NCI-H2107 (cell line): ENCODE results near the gene SOBP.

Source experiments
- DNase-seq: peaks from one replicate; lab custom pipeline; 2025; lab: John Stamatoyannopoulos, UW

Gene SOBP

GRCh38 chr6:107523794-107524193 lies 33.9 kb downstream of the SOBP start:
- DNase-seq, result no peak

GRCh38 chr6:107524626-107525025 lies 34.7 kb downstream of the SOBP start:
- DNase-seq, result no peak

GRCh38 chr6:107531868-107532267 lies 42.0 kb downstream of the SOBP start:
- no peak for DNase-seq

- no peak for DNase-seq
Measured at GRCh38 chr6:107532706-107533105, 42.8 kb downstream of the SOBP start.

GRCh38 chr6:107533415-107534059 lies 43.6 kb downstream of the SOBP start:
- DNase-seq, result no peak

- no peak for DNase-seq
Measured at GRCh38 chr6:107534571-107535141, 44.7 kb downstream of the SOBP start.

GRCh38 chr6:107535626-107536025 lies 45.7 kb downstream of the SOBP start:
- no peak for DNase-seq

- no peak for DNase-seq
Measured at GRCh38 chr6:107536180-107536961, 46.5 kb downstream of the SOBP start.

- no peak for DNase-seq
Measured at GRCh38 chr6:107537559-107537958, 47.6 kb downstream of the SOBP start.

GRCh38 chr6:107538856-107539387 lies 49.0 kb downstream of the SOBP start:
- DNase-seq, result no peak

GRCh38 chr6:107539409-107539808 lies 49.5 kb downstream of the SOBP start:
- no peak for DNase-seq

GRCh38 chr6:107539849-107540464 lies 50.0 kb downstream of the SOBP start:
- no peak for DNase-seq

- no peak for DNase-seq
Measured at GRCh38 chr6:107540465-107540857, 50.5 kb downstream of the SOBP start.

GRCh38 chr6:107542192-107542668 lies 52.3 kb downstream of the SOBP start:
- no peak for DNase-seq

GRCh38 chr6:107543088-107543487 lies 53.2 kb downstream of the SOBP start:
- no peak for DNase-seq

GRCh38 chr6:107543567-107543966 lies 53.6 kb downstream of the SOBP start:
- no peak for DNase-seq

GRCh38 chr6:107545763-107546162 lies 55.8 kb downstream of the SOBP start:
- DNase-seq, result no peak

GRCh38 chr6:107546691-107547450 lies 57.0 kb downstream of the SOBP start:
- DNase-seq, result no peak

- DNase-seq, result no peak
Measured at GRCh38 chr6:107547451-107547840, 57.5 kb downstream of the SOBP start.

- peak; percentile 34 for DNase-seq
Measured at GRCh38 chr6:107550241-107550840, 60.4 kb downstream of the SOBP start.

GRCh38 chr6:107550906-107551305 lies 61.0 kb downstream of the SOBP start:
- no peak for DNase-seq
